HAP-1 (cell line): ENCODE measurements around the gene NAT14.
A peak's percentile ranks its signal among the peaks of the same experiment; 100 is the strongest.

Experiments
- DNase-seq, 2 experiments: peaks; one replicate each; pipeline ENCODE4 v3.0.0-alpha.2; 2016 to 2020; ENCODE audit warnings: low spot score in 2 of 2
- H3K27me3 ChIP-seq: fragments of 250-450 bp; sonication (Bioruptor Pico); 2 replicates; pipeline ENCODE4 v1.5.1; 2020; ENCODE audit warnings: low read depth, mild to moderate bottlenecking, moderate library complexity
- H3K36me3 ChIP-seq: fragments of 250-450 bp; sonication (Bioruptor Pico); replicated peaks from 2 replicates; pipeline ENCODE4 v1.5.1; 2020; ENCODE audit warnings: mild to moderate bottlenecking
- H3K4me1 ChIP-seq: fragments of 250-450 bp; sonication (Bioruptor Pico); 2 replicates; pipeline ENCODE4 v1.5.1; 2020; ENCODE audit warnings: mild to moderate bottlenecking
- H3K4me3 ChIP-seq: fragments of 250-450 bp; sonication (Bioruptor Pico); 2 replicates; pipeline ENCODE4 v1.5.1; 2020; ENCODE audit warnings: mild to moderate bottlenecking, moderate library complexity
- H3K9me3 ChIP-seq: fragments of 250-450 bp; sonication (Bioruptor Pico); 2 replicates; pipeline ENCODE4 v1.5.1; 2020; ENCODE audit warnings: mild to moderate bottlenecking, moderate library complexity
- in situ Hi-C: fragments of 300-500 bp; cut with MboI; formaldehyde crosslinking; loops from 3 replicates; pipeline ENCODE4 v1.14.3; 2020; ENCODE audit warnings: low sequenced_read_pairs, inconsistent platforms, mixed read lengths

NAT14 gene

DNA sequence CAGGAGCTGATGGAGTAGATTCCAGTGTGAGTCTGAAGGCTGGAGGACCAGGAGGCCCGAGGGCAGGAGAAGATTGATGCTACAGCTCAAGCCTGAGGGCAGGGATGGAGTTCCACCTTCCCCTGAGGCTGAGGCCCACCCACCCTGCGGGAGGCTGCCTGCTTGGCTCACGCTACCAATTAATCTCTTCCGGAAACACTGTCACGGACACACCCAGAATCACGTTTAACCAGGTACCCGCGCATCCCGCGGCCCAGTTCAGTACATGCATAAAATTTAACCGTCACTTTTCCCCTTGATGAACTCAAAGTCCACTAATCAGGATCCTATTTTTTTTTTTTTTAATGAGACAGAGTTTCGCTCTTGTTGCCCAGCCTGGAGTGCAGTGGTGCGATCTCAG, 13.7 kb upstream of the NAT14 start:
- Histone ChIP-seq H3K9me3 (no peaks in the 10 kb centered on the region), H3K4me3 (no peak overlapping the region), H3K36me3 (no peaks in the 10 kb centered on the region), H3K4me1 (peaks cover 8% of the 10 kb centered on the region), H3K27me3 (no peaks in the 10 kb centered on the region)
- in situ Hi-C loops, result no loop called here
- no peak for DNase-seq

DNA sequence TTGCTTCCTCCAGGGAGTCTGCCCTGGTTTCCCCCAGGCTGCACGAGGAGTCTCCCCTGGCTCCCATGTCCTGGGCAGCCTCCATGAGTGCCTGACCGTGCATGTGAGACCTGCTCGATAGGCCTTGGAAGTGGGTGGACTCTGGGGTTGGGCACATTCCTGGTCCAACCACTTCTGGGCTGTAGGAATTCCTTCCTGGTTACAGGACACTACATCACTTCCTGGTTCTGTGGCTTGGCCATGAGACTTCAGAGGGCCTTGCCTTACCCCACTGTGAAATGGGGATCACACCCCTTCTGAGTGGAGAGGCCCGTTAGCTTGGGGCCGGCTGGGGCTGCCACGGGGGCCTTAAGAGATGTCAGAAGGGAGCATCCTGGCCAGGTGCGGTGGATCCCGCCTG, 12.5 kb upstream of the NAT14 start:
- H3K9me3 ChIP-seq, result no peaks in the 10 kb centered on the region
- no peak overlapping the region for H3K4me3 ChIP-seq
- in situ Hi-C loops, result no loop called here
- H3K27me3 ChIP-seq, result no peaks in the 10 kb centered on the region
- no peaks in the 10 kb centered on the region for H3K36me3 ChIP-seq
- peaks cover 8% of the 10 kb centered on the region for H3K4me1 ChIP-seq
- no peak for DNase-seq

- H3K27me3 ChIP-seq, result no peaks in the 10 kb centered on the region
- H3K4me1 ChIP-seq, result peaks cover 8% of the 10 kb centered on the region
- H3K9me3 ChIP-seq, result no peaks in the 10 kb centered on the region
- in situ Hi-C loops, result no loop called here
- DNase-seq, result no peak
- no peak overlapping the region for H3K4me3 ChIP-seq
- H3K36me3 ChIP-seq, result no peaks in the 10 kb centered on the region
These were observed 11.6 kb upstream of the NAT14 start for GRCh38 chr19:55473225-55474012.

- Histone ChIP-seq H3K4me3 (no peak overlapping the region), H3K27me3 (no peaks in the 10 kb centered on the region), H3K36me3 (no peaks in the 10 kb centered on the region), H3K9me3 (no peaks in the 10 kb centered on the region), H3K4me1 (peaks cover 8% of the 10 kb centered on the region)
- DNase-seq, result no peak
- in situ Hi-C loops, result no loop called here
These were observed 10.4 kb upstream of the NAT14 start for GRCh38 chr19:55474269-55475265.

DNA sequence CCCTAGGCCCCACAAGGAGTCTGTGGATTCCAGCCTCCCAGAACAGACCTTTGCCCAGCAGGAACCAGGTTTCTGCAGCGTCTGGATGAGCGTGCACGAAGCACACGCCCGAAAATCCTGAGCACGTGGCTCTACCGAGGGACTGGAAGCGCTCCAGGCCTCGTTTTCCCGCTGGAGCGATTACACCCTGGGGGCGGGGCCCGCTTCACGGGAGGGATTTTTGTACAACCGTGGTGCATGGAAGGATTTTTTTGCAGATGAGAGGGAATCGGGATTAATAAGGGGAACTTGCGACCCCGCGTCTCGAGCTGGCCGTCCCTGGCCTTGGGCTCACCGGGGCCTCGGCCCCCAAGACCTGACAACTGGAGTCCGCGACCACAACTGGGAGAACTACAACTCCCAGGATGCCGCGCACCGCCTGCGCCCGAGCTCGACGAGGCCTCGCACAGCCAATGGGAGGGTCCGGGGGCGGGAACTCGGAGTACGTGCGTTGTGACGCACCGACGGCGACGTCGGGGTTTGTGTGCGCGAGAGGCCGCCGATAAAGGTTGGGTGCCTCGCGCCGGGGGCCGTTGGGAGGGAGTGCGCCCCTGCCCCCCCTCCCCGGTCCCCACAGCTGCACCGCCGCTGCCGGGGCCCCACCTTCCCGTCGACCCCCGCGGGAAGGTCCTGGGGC, 8.8 kb upstream of the NAT14 start, which contains the start of gene ZNF628:
TSS of gene ZNF628 (plus strand) at position 518 of the 676 bp plus-strand sequence. CDS start 3,294 bp downstream, outside the sequence.
- no peaks in the 10 kb centered on the region for H3K36me3 ChIP-seq
- no peaks in the 10 kb centered on the region for H3K9me3 ChIP-seq
- H3K4me3 ChIP-seq, result peak within 1 kb of the TSS; percentile 49
- H3K4me1 ChIP-seq, result peaks cover 8% of the 10 kb centered on the region
- DNase-seq, result peak; percentile 93 to 99
- in situ Hi-C loops, result no loop called here
- H3K27me3 ChIP-seq, result no peaks in the 10 kb centered on the region

GRCh38 chr19:55477905-55478304, 7.1 kb upstream of the NAT14 start:
- peak overlapping the region; percentile 49 for H3K4me3 ChIP-seq
- in situ Hi-C loops, result no loop called here
- H3K36me3 ChIP-seq, result 0 out of 2 replicates have a peak, but pooled peaks cover 3% of the 10 kb centered on the region
- peaks cover 8% of the 10 kb centered on the region for H3K4me1 ChIP-seq
- DNase-seq, result no peak
- H3K27me3 ChIP-seq, result no peaks in the 10 kb centered on the region
- no peaks in the 10 kb centered on the region for H3K9me3 ChIP-seq

DNA sequence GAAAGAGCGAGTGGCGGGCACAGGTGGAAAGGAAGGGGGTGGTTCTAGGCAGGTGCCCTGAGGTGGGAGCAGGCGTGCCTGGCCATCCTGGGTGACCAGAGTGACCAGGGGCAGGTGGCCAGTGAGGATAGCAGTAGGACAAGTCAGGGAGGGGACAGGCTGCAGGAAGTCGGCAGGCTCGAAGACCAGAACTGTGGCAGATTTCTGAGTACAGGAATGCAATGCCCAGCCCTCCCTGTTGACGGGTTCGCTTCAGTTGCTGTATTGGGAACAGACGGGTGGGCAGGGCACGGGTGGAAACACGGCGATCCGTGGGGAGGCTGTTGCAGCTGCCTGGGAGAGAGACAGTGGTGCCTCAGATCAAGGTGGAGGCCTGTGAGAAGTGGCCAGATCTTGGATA, 6.6 kb upstream of the NAT14 start:
- no peak for DNase-seq
- no peaks in the 10 kb centered on the region for H3K9me3 ChIP-seq
- no peaks in the 10 kb centered on the region for H3K27me3 ChIP-seq
- H3K4me1 ChIP-seq, result peaks cover 8% of the 10 kb centered on the region
- in situ Hi-C loops, result no loop called here
- no peak overlapping the region for H3K4me3 ChIP-seq
- H3K36me3 ChIP-seq, result 0 out of 2 replicates have a peak, but pooled peaks cover 3% of the 10 kb centered on the region

DNA sequence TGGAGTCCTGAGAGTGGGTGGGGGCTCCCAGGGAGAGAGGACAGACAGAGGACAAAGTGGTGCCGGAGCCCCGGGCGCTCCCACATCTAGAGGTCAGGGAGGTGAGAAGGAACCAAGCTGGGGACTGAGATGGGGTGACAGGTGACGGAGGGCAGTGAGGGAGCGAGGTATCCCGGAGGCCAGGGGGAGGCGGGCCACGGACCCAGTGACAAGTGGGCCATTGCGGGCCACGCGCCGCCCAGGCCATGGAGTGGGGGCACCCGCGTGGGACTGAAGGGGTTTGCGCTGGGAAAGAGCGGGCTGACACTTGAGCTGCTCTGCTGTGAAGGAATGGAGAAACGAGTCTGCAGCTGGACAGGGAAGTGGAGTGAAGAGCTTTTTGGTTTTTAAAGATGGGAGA, 5.9 kb upstream of the NAT14 start:
- Histone ChIP-seq H3K36me3 (0 out of 2 replicates have a peak, but pooled peaks cover 3% of the 10 kb centered on the region), H3K27me3 (no peaks in the 10 kb centered on the region), H3K4me3 (no peak overlapping the region), H3K9me3 (no peaks in the 10 kb centered on the region), H3K4me1 (peaks cover 8% of the 10 kb centered on the region)
- in situ Hi-C loops, result no loop called here
- no peak for DNase-seq

DNA sequence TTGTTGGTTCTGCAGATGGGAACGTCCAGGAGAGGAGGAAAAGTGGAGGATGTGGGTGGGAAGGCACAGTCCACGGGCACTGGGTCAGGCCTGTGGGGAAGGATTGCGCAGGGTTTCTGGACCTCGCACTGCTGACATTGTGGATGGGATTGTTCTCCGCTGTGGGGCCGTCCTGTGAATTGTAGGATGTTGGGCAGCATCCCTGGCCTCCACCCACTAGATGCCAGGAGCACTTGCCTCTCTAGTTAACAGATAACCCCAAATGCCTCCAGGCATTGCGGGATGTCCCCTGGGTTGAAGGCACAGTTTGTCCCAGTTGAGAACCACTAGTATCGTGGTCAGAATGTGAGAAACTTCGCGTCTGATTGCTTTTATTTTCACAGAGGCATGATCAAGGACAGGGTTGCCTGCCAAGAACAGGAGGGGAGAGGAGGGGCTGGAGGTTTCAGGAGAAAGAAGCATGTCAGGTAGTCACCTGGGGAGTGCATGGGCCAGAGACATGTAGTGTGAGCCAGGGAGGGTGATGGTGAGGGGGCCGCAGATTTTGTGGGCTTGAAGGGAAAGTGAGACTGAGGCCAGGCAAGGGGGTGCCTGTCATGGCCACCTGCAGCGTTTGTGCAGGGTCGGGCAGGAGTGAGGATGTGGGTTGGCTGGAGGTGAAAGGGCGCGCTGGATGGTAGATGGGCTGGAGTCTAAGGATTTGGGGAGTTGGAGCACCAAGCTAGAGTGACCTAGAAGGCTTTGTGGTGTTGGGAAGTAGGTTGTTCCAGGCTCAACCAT, 5.3 kb upstream of the NAT14 start:
- in situ Hi-C loops, result no loop called here
- 0 out of 2 replicates have a peak, but pooled peaks cover 3% of the 10 kb centered on the region for H3K36me3 ChIP-seq
- H3K4me3 ChIP-seq, result no peak overlapping the region
- peaks cover 11% of the 10 kb centered on the region for H3K4me1 ChIP-seq
- no peaks in the 10 kb centered on the region for H3K9me3 ChIP-seq
- no peak for DNase-seq
- H3K27me3 ChIP-seq, result no peaks in the 10 kb centered on the region

GRCh38 chr19:55481148-55481793, 3.7 kb upstream of the NAT14 start:
- in situ Hi-C loops, result no loop called here
- 0 out of 2 replicates have a peak, but pooled peaks cover 3% of the 10 kb centered on the region for H3K36me3 ChIP-seq
- no peaks in the 10 kb centered on the region for H3K27me3 ChIP-seq
- H3K4me1 ChIP-seq, result peaks cover 4% of the 10 kb centered on the region; the same call in 1 of the 2 replicates
- H3K9me3 ChIP-seq, result no peaks in the 10 kb centered on the region
- no peak for DNase-seq
- H3K4me3 ChIP-seq, result no peak overlapping the region

GRCh38 chr19:55481794-55482155, 3.2 kb upstream of the NAT14 start:
- 0 out of 2 replicates have a peak, but pooled peaks cover 3% of the 10 kb centered on the region for H3K36me3 ChIP-seq
- no peaks in the 10 kb centered on the region for H3K9me3 ChIP-seq
- H3K27me3 ChIP-seq, result no peaks in the 10 kb centered on the region
- in situ Hi-C loops, result no loop called here
- peaks cover 4% of the 10 kb centered on the region; the same call in 1 of the 2 replicates for H3K4me1 ChIP-seq
- H3K4me3 ChIP-seq, result no peak overlapping the region
- DNase-seq, result no peak

- no peaks in the 10 kb centered on the region for H3K9me3 ChIP-seq
- H3K4me3 ChIP-seq, result no peak overlapping the region
- H3K27me3 ChIP-seq, result no peaks in the 10 kb centered on the region
- peaks cover 5% of the 10 kb centered on the region; the same call in 1 of the 2 replicates for H3K36me3 ChIP-seq
- in situ Hi-C loops, result no loop called here
- H3K4me1 ChIP-seq, result peaks cover 4% of the 10 kb centered on the region; the same call in 1 of the 2 replicates
- no peak for DNase-seq
These were observed 2.6 kb upstream of the NAT14 start for GRCh38 chr19:55482156-55482961.
